ENCODE data around the gene PTPRK.
"Not testable (repeated sequence)": the region's sequence is repeated elsewhere in the genome, so short reads cannot be mapped to it uniquely, and the experiment has no call there.

The PTPRK gene

DNA sequence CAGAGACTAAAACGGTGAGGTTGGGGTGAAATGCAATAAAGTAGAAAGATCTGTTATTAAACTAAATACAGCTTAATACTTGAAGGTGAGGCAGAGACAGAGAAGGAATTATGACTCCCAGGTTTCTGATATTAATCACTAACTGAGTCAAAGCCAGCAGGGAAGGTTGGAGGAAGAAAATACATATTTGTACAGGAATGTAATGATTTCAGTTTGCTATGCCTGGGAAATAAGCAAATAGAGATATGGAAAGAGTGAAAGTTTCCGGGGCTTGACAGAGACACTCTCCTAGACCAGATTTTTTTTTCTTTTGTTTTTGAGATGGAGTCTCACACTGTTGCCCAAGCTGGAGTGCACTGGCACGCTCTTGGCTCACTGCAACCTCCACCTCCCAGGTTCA lies 76.8 kb downstream of the PTPRK start:
- DNase-seq = no peak

DNA sequence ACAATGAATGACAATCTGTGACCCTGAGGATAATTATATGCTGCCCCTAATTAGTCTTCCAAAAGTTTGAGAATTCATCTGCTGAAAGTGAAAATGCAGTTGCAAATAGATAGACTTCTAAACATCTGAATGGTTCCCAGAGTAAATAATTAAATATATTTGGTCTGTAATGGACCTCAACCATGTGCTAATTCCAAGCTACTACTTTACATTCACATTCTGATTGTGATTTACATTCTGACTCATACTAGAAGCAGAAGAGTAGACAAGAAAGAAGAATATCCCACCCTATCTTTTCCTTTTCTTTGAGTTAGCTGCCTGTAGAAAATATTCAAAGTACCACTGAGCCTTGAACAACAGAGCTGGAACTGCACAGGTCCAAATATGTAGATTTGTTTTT lies 80.8 kb downstream of the PTPRK start:
- no peak for DNase-seq

DNA sequence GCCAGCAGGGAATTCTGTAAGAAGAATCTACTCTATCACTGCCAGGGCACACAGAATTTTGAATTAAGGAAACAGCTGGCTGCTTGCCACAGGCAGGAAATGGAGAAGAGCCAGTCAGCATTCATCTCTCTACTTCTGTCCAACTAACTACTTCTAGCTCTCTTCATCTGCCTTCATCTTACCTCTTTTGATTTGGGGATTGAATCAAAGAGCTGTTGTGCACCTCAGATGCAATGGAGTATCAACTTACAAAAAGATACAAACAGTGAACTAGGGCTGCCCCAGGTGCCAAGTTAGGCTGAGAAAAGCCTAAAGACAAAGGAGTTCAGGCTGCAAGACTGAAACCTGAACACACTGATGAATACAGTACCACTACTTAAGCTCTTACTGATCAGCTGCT lies 82.0 kb downstream of the PTPRK start:
- DNase-seq = no peak

DNA sequence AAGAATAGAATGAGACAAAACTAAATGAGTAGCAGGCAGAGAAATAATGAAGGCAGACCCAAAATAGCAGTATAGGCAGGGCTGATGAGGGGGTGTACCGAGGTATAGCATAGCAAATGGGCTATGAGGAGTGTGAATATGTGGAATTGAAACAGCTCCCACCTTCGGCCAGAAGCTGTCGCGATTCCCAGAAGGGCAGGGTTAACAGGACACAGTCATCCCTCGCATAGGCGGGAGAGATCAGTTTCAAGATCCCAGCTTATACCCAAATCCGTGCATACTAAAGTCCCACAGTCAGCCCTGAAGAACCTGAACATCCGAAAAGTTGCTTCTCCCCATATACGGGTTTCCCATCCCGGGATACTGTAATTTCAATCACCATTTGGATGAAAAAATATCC lies 82.7 kb downstream of the PTPRK start:
- DNase-seq = no peak

DNA sequence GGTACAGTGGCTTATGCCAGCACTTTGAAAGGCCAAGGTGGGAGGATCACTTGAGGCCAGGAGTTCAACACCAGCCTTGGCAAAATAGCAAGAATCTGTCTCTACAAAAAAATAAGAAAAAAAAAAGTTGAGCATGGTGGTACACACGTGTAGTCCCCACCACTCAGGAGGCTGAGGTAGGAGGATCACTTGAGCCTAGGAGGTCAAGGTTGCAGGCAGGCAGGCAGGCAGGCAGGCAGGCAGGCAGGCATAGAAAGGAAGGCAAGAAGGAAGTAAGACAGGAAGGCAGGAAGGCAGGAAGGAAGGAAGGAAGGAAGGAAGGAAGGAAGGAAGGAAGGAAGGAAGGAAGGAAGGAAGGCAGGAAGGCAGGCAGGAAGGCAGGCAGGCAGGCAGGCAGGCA lies 85.6 kb downstream of the PTPRK start:
- not testable (repeated sequence) for DNase-seq

DNA sequence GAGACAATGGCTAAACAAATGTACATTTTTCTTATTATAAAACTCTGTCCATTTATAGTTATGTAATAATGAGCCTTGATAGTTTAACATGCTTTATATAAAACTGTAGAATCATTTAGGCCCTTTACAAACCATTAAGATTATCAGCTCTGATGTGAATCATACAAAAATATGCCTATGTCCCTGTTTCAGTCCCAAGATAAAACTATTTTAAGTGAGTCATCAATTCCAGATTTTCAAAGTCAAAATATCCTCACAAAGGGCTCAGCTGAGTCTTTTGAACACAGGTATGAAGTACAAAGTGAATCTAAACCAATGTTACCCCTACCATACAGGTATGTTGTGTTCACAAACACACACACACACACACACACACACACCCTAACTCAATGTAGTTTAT lies 88.0 kb downstream of the PTPRK start:
- no peak for DNase-seq

DNA sequence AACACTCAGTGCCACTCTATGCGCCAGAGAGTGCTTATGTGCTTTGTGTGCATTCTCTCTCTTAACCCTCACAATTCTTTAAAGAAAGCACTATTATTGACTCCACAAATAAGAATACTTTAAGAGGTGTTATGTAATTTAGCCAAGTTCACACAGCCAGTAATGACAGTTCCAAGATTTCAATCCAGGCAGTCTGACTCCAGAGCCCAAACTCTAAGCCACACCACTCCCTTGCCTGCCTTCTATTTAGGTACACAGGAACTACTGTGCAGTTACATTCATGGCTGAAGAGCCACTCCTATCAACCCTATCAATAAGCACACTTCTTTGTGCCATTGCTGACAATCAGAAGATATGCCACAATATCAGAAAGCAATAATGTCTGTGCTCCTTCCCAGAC lies 93.3 kb downstream of the PTPRK start:
- DNase-seq = no peak

DNA sequence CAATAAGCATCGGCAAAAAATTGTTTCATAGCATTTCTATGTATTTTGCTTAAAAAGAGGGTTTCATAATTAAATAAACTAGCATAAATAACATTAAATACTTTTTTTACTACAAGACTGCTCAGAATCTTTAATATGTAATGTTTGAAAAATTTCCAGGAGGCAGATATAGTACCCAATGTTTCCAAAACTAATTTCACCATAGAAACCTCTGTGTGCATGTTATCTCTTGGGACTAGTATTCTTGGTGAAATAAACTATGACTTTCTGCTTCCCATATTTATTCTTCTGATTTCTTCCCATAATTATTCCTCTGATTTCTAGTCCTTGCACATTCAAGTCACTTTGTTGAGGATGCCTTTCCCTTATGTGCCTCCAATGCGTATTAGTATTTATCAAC lies 94.5 kb downstream of the PTPRK start:
- DNase-seq = no peak

DNA sequence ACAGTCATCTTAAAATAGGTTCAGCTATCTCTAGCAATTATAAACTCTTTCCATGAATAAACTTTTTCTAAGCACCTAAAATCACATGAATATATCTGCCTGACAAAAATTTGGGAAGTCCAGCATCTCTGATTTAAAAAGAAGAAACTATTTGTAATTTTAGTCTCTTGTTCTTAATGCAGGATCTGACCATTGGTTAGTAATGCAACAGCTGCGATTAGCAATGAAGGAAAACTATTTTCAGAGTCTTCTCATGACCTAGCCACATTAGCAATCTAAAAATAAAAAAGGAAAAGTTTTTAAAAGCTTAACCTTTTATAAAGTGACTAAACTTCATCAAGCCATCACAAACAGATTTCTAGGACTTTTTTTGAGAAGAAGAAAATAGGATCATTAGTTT lies 97.5 kb downstream of the PTPRK start:
- no peak for DNase-seq

DNA sequence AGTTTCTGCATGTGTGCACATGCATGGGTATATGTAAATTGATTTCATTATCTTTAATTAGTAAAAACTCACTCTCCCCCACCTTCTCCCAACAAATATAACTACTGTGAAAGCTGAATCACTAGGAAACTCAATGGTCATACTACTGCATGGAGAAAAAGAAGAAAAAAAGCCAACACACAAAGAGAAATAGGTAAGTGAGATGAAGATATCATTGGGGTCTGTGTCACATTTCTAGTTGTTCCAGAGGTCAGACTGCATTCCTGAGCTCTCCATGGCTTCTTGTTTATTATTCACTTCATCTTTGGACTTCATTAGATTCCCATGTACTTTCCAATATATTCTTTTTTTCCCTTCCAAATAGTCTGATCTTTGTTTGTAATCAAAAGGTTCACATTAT lies 98.2 kb downstream of the PTPRK start:
- no peak for DNase-seq

DNA sequence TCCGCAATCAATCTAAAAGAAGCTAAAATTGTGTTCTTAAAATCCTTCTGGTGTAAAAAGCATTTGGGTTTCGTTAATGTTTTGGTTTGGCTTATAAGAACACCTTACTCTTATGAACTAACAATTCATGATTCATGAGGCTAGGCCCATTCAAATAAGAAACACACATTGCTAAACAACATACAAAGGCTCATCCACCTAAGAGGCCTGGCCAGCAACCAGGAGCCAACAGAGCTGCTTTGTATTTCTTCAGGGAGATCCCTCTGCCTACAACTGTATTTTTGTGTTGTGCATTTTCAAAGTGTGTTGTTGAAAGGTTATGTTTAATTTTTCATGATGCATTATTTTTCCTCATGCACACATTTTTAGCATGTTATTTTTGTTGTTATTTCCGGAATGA lies 98.6 kb downstream of the PTPRK start:
- DNase-seq = no peak

DNA sequence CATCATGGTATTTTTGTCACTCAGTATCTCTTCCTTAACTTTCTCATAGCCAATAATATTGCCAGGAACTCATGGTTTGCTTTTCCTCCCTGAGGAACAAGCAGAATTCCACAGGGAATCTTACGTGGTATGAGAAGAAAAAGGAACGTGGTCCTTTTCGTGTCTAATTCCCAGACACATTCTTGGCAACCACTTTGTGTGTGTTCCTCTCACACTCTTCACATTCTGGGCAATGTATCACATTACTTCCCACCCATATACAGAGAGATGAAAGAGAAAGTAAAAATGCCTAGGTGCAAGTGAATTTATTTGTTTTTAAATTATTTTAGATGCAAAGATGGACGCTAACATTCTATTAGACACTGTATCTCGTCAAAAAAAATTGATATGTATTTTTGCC lies 102.7 kb downstream of the PTPRK start:
- DNase-seq = no peak

DNA sequence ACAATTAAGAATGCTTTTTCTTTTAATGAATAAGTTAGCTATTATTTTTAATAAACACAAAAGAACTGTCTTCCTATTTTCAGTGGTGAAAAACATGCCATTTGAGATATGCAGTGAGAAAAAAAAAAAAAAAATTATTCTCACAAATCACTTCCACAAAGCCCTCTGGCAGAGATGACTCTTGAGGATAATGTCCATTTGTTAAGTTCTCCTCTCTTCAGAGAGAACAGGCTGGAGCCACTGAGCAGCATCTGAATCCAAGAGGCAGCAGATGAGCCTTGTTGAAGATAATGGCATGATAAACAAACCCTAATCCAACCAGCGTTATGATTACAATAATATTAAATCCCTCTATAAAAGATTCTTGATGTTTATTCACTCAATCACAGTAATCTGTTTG lies 105.0 kb downstream of the PTPRK start:
- DNase-seq = no peak

DNA sequence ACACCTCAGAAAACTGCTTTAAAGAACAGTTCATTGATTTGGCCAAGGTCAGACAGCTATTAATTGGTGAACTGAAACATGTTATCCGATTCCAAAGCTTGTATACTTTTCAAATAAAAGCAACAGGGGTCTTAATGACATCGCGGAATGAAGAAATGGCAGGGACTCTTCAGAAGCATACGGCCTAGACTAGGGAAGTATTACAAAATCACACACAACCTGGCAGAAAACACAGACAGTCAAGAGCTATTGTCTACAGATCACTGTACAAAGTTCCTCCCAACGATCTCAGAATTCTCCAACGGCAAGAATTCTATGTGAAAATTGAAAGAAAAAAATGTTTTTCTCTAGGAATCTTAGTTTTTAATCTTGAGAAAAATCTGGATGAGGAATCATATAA lies 105.5 kb downstream of the PTPRK start:
- no peak for DNase-seq

DNA sequence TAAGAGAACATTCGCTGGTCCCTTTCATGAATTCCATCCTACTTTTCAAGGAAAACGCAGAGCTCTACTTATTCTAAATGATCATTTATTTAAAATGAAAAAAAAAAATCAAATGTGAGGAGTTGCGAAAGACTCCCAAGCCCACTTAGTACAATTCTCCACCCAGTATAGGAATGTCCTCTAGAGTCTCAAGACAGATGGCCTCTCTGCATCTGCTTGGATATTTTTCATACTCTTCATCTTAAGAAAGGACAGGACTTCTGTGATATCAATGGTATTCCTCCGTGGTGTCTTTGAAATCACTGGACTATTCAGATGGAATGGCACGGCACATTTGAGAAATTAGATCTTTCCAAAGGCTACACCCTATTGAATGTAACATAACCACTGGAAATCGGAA lies 107.1 kb downstream of the PTPRK start:
- no peak for DNase-seq

DNA sequence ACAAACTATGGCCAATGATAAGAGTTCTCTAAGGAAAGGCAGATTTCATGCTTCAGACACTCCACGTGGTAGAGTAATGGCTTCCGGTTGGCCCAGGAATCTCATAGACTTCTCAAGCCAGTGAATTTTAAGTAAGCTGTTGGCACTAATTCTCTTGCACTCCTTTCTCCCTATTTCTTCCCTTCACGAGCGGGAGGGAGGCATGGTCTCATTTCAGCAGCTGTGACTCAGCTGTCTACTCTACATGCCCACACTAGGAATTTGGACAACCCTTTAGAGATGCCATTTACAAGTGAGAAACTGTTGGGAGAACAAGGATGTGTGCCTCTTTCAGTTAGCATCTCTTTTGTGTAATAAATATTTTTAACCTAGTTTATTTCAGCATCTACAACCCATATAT lies 107.7 kb downstream of the PTPRK start:
- DNase-seq = no peak

DNA sequence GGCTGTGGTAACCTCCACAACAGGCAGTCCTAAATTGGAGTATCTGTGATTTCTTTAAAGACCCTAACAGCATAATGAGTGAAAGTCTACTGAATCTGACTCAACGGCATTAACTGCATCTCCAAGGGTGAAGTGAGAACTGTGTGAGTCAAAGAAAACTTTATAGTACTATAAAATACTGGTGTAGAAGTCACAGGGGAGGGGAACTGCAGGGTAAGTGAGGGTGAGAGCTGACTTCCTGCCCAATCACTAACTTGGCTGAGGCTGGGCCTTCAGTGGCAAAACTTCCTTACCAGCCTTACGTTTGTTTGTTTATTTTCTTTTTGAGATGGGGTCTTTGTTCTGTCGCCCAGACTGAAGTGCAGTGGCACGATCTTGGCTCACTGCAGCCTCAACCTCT lies 109.8 kb downstream of the PTPRK start:
- DNase-seq = no peak

DNA sequence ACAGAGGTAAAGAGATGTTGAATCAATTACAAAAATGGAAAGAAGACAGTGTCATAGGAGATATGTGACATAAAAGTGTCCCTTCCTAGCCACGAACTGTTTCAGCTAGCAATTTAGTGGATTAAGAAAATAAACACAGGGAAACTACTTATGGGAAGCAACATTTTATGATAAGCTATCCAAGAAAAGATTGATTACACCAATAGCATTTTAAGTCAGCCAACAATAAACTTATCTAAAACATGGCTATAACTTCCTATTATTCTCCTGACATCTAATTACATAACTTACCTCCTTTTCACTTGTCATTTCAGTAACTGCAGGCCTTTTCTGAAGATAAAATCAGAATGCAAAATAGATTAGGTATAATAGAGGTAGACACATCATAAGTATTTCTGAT lies 111.4 kb downstream of the PTPRK start:
- DNase-seq = no peak

DNA sequence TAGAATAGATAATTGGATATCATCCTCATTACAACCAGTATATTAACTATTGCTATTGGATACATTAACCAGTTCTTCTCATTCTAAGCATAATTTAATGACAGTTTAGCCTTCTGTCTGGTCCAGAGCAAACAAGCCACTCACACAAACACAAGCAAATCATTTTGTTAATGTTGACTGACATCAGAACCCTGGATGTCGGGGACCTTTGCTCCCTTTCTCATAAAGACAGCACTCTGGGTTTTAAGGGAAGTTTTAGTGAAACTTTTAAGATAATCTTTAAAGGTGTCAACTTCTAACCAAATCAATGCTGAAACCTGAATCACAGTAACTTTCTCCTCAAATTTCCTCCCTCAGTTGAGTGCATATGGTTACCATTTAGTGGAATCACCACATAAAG lies 113.9 kb downstream of the PTPRK start:
- DNase-seq = no peak

DNA sequence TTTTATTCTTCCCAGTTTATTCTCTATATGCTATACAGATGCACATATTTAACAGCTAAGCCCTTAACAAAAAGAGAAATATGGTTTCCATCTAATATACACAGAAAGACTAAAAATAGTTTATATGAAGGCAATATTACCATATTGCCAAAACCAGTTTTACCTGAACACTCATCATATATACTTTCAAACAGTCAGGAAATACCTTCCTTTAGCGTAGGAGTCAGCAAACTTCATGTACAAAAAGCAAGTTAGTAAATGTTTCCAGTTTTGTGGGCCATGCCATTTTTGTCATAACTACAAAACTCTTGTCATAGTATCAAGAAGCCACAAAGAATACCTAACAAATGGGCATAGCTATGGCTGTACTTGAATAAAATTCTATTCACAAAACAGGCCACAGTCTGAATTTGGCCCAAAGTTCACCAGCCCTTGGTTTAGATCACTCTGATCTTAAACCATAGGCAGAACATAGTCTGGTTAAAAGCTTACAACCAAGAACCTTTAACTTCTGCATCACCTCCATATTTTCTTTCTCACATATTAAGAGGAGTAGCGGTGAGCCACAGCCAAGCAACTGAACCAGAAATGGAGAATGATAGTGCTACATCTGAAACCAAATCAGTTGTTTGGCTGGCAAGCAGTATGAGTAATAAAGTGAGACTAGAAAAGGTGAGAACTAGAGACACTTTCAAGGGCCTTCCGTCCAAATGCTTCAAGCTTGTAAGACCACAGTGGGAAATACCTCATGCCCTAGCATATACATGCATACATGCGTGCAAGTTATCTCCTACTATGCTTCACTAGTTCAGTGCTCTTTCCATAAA lies 116.6 kb downstream of the PTPRK start:
- DNase-seq = no peak

DNA sequence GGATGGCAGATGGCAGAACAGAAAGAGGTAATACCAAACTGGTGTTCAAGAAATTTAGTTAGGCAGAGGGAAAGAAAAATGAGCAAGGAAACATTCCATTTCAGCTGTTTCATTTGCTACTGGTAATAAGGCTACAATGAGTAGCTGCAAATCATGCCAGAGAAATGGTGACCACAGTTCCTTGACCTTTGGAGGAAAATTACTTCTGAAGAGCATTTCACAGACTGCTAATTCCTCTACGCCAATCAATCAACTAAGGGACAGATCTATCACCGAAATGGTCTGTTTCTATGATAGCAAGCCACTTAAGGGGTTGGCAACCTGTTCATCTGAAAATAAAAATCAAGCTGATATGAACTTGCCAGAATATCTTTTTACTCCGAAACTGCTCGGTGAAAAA lies 119.5 kb downstream of the PTPRK start:
- DNase-seq = no peak

DNA sequence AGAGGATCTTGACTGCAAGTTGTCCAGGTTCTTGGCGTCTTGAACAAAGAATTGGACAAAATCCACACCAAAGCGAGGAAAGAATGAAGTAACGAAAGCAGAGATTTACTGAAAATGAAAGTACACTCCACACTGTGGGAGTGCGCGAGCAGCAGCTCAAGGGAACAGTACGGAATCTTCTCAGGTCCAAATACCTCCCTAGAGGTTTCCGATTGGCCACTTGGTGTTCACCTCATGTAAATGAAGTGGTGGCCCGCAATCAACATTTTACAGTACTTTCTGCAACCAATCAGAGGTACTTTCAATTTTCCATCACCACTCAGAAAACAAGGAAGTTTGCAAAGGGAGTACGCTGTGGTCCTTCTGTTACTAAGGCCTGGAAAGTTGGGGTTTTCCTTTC lies 122.4 kb downstream of the PTPRK start:
- DNase-seq = no peak

DNA sequence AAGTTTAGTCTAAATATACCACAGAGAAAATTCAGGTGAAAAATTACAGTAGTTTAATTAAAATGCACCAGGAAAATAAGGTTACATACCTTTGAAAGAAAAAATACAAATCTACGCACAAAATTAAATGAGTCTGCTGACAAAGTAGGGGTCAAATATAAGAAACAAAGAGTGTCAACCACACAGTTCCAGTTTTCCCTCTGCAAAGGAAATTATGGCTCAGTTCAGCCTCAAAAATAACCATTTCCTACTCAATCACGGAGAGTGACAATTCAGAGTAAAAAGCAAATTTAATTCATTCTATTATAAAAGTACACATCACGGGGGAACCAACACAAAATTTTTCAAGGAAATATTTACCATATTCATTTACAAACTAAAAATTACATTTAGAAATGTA lies 124.8 kb downstream of the PTPRK start:
- DNase-seq = no peak

DNA sequence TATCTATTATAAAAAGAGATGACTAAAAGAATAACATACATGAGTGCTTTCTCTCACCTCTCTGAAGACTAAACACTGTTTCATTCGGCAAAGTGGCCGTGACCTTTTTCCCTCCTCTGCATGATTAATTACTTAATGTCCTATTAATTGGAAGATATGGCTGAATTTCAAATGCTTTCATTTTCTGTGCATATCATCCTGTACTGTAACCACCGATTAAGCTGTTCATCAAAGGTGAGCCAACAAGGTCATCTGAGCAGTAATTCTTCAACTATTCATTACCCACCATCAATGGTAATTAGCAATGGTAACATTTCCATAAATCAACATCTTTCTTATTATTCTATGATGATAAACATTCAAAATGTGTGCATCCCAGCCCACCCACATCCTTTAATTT lies 125.2 kb downstream of the PTPRK start:
- DNase-seq = no peak

DNA sequence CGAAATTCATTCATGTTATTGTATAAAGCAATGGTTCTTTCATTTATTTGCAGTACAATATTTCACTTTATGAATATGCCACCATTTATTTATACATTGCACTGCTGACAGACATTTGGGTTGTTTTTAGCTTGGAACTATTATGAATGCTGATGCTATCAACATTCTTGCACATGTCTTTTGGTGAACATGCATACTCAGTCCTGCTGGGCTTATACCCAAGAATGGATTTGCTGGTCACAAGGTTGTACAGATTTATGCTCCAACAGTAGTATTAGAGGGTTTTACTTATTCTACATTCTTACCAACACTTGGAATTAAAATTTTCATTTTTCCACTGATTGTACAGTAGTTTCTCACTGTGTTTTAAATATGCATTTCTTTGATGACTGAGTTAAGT lies 126.2 kb downstream of the PTPRK start:
- no peak for DNase-seq
